DMS79 treated with DMSO at 0.1 percent for 48 hours (cell line): ENCODE results near the gene OR4S1.
"Not testable (repeated sequence)": the region's sequence is repeated elsewhere in the genome, so short reads cannot be mapped to it uniquely, and the experiment has no call there.

ENCODE experiments used
- DNase-seq: peaks from one replicate; lab custom pipeline; 2025; lab: John Stamatoyannopoulos, UW

The OR4S1 gene, protein sequence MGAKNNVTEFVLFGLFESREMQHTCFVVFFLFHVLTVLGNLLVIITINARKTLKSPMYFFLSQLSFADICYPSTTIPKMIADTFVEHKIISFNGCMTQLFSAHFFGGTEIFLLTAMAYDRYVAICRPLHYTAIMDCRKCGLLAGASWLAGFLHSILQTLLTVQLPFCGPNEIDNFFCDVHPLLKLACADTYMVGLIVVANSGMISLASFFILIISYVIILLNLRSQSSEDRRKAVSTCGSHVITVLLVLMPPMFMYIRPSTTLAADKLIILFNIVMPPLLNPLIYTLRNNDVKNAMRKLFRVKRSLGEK

DNA sequence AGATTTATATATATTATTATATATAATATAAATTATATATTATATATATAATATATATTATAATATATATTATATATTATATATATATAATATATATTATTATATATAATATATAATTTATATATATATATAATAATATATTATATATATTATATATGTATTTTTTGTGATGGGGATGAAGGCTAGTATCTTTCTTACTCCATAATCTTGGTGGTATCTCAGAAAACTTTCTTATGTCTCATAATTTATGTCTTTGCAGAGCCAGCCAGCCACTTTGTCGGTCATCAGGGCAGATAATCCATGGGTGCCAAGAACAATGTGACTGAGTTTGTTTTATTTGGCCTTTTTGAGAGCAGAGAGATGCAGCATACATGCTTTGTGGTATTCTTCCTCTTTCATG is at the start of gene OR4S1:
Gene OR4S1, plus strand, starts transcription at position 301 of the 400 bp plus-strand sequence. Its CDS starts 0 bp downstream, at position 301.
- no peak for DNase-seq

DNA sequence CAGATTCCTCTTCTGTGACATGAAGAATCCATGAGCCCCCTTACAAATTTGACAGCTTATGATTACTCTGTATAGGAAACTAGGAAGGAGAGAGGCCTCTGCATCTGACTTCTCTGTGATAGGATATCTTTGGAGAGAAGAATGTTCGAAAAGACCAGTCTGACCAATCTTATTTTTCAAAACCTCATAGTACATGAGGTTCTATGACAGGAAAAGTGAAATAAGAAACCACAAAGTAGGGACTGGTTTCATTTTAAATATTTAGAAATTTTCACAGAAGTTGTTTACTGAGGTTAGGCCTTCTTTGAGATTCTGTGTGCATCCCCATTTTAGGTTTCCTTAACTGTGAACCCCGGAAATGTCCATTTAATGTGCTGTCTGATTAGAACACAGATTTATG is 44.4 kb upstream of the OR4S1 start:
- no peak for DNase-seq

- no peak for DNase-seq
These were observed 42.6 kb upstream of the OR4S1 start, which contains the start of gene OR4X1 for GRCh38 chr11:48263423-48263911. Gene OR4X1 (plus strand): TSS chr11:48263861. CDS start chr11:48263861, 0 bp downstream.

GRCh38 chr11:48270621-48271020 is 35.4 kb upstream of the OR4S1 start:
- DNase-seq = no peak

DNA sequence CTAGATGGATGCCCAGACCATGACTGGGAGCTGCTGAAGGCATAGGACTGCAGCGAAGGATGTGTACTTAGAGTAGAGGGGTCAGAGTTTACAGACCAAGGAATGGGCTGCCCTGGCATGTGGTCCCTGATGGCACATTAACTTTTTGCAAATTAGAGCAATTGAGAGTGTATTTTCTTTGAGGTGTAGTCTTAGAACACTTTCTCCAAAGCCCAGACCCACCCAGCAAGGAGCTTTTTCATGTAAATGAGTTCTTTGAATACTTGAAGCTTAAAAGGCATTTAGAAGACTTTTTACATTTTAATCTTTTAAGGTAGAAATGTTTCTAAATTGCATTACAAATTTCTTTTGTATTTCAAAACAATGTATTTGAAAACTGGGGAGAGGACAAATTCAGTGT is 33.4 kb upstream of the OR4S1 start:
- DNase-seq = no peak

GRCh38 chr11:48307760-48308386 is 1.9 kb downstream of the OR4S1 start:
- DNase-seq = peak; percentile 51

- DNase-seq = not testable (repeated sequence)
These were observed 7.6 kb downstream of the OR4S1 start for GRCh38 chr11:48313590-48313989.

- not testable (repeated sequence) for DNase-seq
These were observed 13.8 kb downstream of the OR4S1 start for GRCh38 chr11:48319813-48320212.

DNA sequence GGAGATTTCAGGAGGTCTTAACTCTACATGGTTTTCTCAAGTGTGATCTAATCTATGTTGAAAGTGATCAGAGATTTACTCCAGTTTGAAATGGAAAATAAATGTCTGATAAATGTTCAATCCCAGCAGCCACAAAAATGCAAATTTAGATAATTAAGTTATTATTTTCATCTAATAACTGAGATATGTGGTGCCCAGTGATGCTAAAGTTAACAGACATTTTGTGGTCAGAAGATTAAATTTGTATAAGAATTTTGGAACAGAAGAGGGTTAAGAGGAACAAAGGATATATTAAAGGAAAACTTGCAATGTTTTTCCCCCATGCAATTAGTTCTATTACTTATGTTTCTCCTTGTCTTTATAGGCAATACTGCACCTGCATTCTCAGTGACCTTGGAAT is 18.6 kb downstream of the OR4S1 start, which contains the start of gene OR4C3:
Gene OR4C3, plus strand, starts transcription at position 301 of the 400 bp plus-strand sequence. CDS start 102 bp downstream, outside the sequence.
- not testable (repeated sequence) for DNase-seq

GRCh38 chr11:48341466-48341865 is 35.4 kb downstream of the OR4S1 start:
- DNase-seq = no peak

GRCh38 chr11:48342505-48342904 is 36.5 kb downstream of the OR4S1 start:
- not testable (repeated sequence) for DNase-seq

- DNase-seq = not testable (repeated sequence)
These were observed 40.3 kb downstream of the OR4S1 start for GRCh38 chr11:48346286-48346685.

DNA sequence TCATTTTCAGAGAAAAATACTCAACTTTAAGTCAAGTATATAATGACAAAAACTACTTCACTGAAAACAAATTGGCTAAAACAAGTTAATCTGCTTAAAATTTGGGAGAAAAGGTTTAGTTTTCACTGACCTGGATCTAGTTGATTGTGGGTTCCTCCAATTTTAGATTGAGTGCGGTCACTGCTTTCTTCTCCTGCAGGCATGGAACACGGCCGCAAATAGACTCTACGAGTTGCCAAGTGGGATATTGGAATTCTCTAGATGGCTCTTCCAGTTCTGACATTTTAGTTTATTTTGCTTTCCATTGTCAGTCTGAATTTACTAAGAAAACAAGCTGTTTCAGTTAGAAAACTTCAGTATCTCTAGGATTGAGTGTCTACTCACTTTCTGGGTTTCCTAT is 48.0 kb downstream of the OR4S1 start:
- DNase-seq = no peak

DNA sequence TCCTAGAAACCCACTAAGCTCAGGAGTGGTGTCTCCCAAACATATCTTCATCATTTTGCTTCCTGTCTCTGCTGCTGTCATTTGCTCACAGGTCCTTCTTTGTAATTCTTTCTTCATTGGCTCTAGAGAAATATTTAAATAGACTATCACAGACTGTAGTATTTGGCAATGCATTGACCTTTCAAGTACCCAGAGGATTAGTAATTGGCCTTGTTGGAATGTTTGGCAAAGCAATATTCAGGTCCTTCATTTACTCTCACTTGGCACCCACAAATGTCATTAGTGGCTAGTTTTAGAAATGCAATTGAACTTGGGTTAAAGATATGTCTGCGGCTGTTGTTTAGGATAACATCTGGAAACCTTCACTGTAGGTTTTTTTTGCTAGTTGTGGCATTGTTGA is 48.7 kb downstream of the OR4S1 start:
- no peak for DNase-seq
